HL-60/S4 treated with retinoic acid at 250 ng/mL for 4 days and 3 days (cell line): ENCODE measurements around the gene UBD.

Experiments
- in situ Hi-C: fragments of 300-500 bp; cut with MboI; formaldehyde crosslinking; loops from 2 replicates; pipeline ENCODE4 v1.7.0; 2022; ENCODE audit warnings: low sequenced_read_pairs

UBD gene

DNA sequence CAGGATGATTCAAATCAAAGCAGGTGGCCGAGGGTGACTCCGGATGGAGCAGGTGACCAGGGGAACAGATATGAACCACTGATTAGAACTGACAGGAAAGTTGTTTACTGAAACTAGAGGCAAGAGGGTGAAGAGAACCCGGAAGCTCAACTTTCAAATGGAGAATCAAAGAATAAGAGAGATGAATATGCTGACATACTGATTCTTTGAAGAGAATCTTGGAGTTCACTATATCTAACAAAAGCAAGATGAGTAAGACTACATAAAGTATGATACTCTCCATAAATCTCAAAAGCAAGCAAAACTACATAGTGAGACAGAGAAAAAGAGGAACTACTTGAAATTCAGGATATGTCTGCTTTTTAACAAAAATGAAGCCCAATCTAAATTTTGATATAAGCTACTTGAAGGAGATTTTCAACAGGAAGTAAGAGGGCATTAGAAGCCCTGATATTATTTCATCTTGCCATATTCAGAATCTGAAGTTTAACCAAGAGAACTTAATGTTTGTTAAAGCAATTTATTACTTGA is 4.0 kb upstream of the UBD start:
- in situ Hi-C loops: no loop called here

DNA sequence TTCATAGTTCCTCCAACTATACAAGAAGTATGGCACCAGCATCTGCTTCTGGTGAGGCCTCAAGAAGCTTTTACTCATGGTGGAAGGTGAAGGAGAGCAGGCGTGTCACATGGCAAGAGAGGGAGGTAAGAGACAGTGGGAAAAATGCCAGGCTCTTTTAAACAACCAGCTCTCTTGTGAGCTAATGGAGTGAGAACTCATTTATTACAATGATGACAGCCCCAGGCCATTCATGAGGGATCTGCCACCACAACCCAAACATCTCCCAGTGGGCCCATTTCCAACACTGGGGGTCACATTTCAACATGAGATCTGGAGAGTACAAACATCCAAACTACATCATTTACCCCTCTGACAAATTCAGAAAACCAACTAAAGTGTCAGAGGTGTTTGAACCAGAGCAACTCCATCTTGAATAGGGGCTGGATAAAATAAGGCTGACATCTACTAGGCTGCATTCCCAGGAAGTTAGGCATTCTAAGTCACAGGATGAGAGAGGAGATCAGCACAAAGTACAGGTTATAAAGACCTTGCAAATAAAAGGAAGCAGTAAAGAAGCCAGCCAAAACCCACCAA is 2.2 kb upstream of the UBD start:
- in situ Hi-C loops: no loop called here

- in situ Hi-C loops: no loop called here
Measured at GRCh38 chr6:29561091-29561490, 1.6 kb upstream of the UBD start.

GRCh38 chr6:29558439-29559079 is 973 bp downstream of the UBD start:
- in situ Hi-C loops: no loop called here

- in situ Hi-C loops: no loop called here
Measured at GRCh38 chr6:29557320-29557719, 2.2 kb downstream of the UBD start.

GRCh38 chr6:29554764-29555163 is 4.8 kb downstream of the UBD start:
- in situ Hi-C loops: no loop called here

GRCh38 chr6:29553268-29554057 is 6.1 kb downstream of the UBD start:
- in situ Hi-C loops: no loop called here

GRCh38 chr6:29552512-29553051 is 7.0 kb downstream of the UBD start:
- in situ Hi-C loops: no loop called here

DNA sequence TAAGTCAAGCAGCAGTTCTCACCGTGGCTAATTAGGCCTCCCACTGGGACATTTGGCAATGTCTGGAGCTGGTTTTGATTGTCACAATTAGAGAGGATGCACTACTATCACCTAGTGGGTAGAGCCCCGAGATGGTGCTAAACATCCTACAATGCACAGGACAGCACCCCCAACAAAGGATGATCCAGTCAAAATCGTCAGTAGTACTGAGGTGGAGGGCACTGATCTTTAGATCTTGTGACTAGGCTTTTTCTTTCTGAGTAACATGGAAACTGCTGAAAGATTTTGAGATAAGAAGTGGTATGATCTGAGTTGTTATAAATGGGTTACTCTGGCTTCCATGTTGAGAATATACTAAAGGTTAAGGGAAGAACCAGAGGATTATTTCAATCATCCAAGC is 12.0 kb downstream of the UBD start:
- in situ Hi-C loops: no loop called here

- in situ Hi-C loops: no loop called here
Measured at GRCh38 chr6:29537714-29538403, 21.7 kb downstream of the UBD start.

DNA sequence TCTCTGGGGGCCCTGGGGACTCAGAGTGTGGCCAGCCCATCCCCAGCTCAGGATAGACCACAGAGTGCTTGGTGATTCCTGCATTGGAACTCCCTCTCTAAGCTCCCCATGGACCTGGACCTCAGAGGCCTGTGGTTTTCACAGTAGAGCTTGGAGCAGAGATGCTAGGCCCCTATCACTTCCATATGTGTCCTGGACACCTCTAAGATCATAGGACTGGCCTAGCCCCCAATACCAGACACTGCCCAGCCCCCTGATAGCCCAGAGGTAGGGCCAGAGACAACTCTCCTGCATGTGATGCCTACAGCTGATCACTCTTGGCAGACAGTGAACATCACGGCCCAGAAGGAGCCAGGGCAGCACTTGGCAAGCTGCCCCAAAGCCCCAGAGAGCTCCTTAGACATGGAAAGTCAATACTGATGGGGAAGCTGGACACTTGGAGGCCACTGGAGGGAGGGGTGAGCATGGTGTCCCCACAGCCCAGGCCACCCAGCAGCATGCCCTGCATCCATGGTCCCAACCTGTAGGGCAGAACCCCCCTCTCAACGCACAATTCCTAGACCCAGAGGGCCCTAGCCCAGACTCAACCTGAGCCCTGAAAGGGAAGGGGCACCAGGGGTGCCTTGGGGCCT is 27.1 kb downstream of the UBD start:
- in situ Hi-C loops: no loop called here

DNA sequence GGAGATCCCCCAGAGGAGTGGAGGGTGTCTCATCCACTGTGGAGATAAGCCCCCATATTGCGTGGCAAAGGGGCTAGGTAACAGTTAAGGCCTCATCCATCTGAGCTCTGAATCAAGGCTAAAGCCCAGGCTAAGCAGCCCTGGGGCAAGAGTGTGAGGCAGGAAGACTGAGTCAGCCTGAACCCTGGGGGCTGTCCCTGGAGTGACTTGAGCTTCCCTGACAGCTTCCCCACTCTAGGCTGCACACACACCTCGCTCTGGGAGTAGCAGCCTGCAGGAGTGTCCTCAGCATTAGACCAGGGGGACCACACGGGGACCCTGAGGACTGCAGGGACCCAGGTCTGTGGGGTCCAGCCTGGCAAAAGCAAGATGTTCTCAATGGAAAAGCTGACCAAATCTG is 27.9 kb downstream of the UBD start:
- in situ Hi-C loops: no loop called here

DNA sequence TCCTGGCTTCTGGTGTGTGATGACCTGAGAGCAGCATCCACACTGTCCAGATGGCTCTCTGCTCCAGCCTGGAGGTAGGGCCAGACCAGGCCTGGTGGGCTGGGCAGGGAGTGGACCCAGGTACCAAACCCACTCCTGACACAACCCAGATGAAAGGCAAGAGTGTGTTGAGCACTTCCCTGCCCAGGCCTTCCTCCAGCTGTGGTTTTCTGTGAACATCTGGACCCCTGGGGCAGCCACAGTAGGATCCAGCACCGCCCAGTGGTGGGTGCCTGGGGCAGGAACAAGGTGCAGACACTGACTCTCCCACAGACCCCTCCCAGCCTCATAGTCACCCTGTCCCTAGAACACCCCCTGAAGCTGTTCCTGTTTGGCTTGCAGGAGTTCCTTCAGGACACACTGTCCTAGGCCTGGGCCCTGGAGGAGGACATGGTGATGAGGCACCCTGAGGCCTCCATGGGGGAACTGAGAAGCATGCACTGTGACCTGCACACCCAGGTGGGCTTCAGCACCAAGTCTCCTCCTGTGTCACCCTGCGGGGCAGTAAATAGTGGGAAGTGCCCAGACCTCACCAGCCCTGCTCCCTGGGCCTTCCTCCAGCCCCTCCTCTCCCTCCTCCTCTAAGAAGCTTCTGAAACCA is 28.7 kb downstream of the UBD start:
- in situ Hi-C loops: no loop called here

DNA sequence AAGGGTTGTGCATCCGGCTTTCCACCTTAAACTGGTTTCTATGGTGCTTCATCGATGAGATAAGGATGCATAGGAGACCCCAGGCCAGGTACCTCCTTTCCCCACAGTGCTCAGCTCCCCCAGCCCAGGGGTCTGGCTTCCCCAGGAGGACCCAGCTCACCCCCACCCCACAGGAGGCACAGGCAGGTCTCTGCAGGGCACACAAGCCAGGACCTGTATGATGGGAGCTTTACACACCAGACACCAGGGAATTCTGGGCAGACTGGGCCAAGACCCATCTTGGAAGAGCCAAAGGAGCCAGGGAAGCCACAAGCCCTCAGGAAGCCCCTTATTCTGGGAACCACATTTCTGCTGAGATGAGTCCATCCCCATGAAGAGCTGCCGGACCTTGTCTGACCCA is 29.6 kb downstream of the UBD start:
- in situ Hi-C loops: no loop called here

GRCh38 chr6:29528988-29529560 is 30.5 kb downstream of the UBD start:
- in situ Hi-C loops: no loop called here

- in situ Hi-C loops: no loop called here
Measured at GRCh38 chr6:29528300-29528931, 31.1 kb downstream of the UBD start.

GRCh38 chr6:29527564-29527963 is 32.0 kb downstream of the UBD start:
- in situ Hi-C loops: no loop called here

- in situ Hi-C loops: no loop called here
Measured at GRCh38 chr6:29527126-29527525, 32.4 kb downstream of the UBD start.

DNA sequence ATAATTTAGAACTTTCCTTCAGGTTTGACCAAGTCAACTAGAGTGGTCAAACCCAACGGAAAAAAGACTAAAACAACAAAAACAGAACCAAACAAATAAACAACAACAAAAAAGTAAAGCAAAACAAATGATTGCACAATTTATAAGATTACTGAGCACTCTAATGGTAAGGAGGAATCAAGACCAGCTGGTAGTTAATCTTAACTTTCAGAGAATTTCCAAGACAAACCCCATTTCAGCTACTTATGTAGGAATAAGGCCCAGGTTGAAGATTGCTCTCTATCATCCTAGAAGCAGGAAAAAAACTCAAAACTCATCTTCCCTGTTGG is 34.3 kb downstream of the UBD start:
- in situ Hi-C loops: no loop called here
